ENCODE results near the gene TMIGD2.
"Not testable (repeated sequence)": the region's sequence is repeated elsewhere in the genome, so short reads cannot be mapped to it uniquely, and the experiment has no call there.

TMIGD2 gene

GRCh38 chr19:4268816-4269430, 33.3 kb downstream of the TMIGD2 start:
- DNase-seq (ENCODE audit: low read depth in 2 of 2, low spot score in 1 of 2), result no peak

GRCh38 chr19:4267901-4268815, 34.0 kb downstream of the TMIGD2 start:
- DNase-seq (ENCODE audit: low read depth in 2 of 2, low spot score in 1 of 2), result no peak

- DNase-seq (ENCODE audit: low read depth in 2 of 2, low spot score in 1 of 2), result peak; percentile 22 to 38
Measured at GRCh38 chr19:4267101-4267900, 34.9 kb downstream of the TMIGD2 start.

- DNase-seq (ENCODE audit: low read depth in 2 of 2, low spot score in 1 of 2), result no peak
Measured at GRCh38 chr19:4266253-4267000, 35.8 kb downstream of the TMIGD2 start.

DNA sequence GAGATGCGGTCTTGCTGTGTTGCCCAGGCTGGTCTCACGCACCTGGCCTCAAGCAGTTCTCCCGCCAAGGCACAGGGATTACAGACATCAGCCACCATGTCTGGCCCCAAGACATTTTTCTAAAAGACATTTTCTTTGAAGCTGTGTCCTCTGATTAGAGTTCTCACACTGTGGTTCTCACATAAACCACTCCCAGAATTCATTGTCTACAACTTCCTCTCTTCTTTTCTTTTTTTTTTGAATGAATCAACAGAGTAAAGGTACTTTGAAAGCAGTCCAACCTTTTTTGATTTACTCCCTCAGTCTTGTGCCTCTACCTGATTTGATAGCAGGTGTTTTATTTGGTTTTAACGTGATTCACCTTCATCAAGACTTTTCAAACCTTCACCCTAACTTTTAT, 37.4 kb downstream of the TMIGD2 start:
- DNase-seq (ENCODE audit: low read depth in 2 of 2, low spot score in 1 of 2), result no peak

- no peak for DNase-seq (ENCODE audit: low read depth in 2 of 2, low spot score in 1 of 2)
Measured at GRCh38 chr19:4260613-4261191, 41.5 kb downstream of the TMIGD2 start.

DNA sequence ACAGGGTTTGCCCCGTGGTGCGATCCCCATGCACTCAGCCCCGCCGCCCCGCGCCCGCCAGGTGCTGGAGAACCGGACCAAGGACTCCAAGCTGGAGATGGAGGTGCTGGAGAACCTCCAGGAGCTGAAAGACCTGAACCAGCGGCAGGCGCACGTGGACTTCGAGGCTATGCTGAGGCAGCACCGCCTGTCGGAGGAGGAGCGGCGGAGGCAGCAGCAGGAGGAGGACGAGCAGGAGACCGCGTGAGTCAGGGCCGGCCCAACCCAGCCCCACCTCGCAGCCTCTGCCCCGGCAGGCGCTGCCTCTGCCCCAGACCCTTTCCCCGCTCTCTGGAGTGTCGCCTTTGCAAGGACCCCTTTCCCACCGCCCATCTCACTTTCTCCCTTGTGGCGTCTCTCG, 44.0 kb downstream of the TMIGD2 start:
- DNase-seq (ENCODE audit: low read depth in 2 of 2, low spot score in 1 of 2), result no peak

DNA sequence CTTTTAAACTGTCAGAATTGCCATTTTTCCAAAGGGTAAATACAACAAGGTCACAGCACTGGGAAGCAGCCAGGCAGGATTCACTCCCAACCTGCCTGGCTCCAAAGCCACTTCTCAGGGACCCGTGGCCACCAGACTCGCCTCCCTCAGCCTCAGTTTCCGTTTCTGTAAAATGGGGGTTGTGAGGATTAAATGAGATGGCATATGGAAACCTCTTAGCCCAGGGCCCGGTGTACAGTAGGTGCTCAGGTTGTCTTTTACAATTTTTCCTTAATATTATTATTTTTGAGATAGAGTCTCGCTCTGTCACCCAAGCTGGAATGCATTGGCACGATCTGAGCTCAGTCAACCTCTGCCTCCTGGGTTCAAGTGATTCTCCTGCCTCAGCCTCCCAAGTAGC, 45.2 kb downstream of the TMIGD2 start:
- no peak for DNase-seq (ENCODE audit: low read depth in 2 of 2, low spot score in 1 of 2)

GRCh38 chr19:4256563-4256962, 45.6 kb downstream of the TMIGD2 start:
- no peak for DNase-seq (ENCODE audit: low read depth in 2 of 2, low spot score in 1 of 2)

GRCh38 chr19:4246767-4247593, 55.2 kb downstream of the TMIGD2 start, which contains the start of gene YJU2:
Gene YJU2 (plus strand): TSS chr19:4247080. CDS start chr19:4247147, 67 bp downstream.
- DNase-seq (ENCODE audit: low read depth in 2 of 2, low spot score in 1 of 2), result peak; percentile 93 to 96

- DNase-seq (ENCODE audit: low read depth in 2 of 2, low spot score in 1 of 2), result not testable (repeated sequence)
Measured at GRCh38 chr19:4245938-4246337, 56.3 kb downstream of the TMIGD2 start.
